ENCODE data around the gene ZNF280B. TPM values are rescaled to one million over a fixed set of nuclear protein-coding genes. Genes with fewer than 3 reads are reported as not detected.
"Not testable (repeated sequence)": the region's sequence is repeated elsewhere in the genome, so short reads cannot be mapped to it uniquely, and the experiment has no call there.

The ZNF280B gene
- total and polyA plus RNA-seq, 10 of the 15 experiments (the other 5 are each of a cell fraction or from before 2014, with no cell fraction given): 0.28 to 2.2 (median 1.1) TPM

- CTCF ChIA-PET: interaction anchor here (0.7 kb wide), 1 partner anchor 129 kb away, joined by 3 read pairs; no protein-coding TSS in a partner anchor
- FAIRE-seq (no peak), DNase-seq (ENCODE audit: low read depth, low spot score) (no peak), ATAC-seq (no peak)
- H3K27me3 ChIP-seq (replicated peaks in 1 of 2; ENCODE audit: control insufficient read depth in 2 of 2, insufficient read depth in 2 of 2, low read length in 1 of 2): no peaks in the 10 kb centered on the region
- POLR2A ChIA-PET: no interaction called here
- no peak for TF ChIP-seq BCLAF1 (IDR thresholded peaks at IDR 0.05)
- TF ChIP-seq FOXK2 (IDR thresholded peaks at IDR 0.05): no peak
- no peak for TF ChIP-seq SIX5 (IDR thresholded peaks at IDR 0.05; ENCODE audit: low read depth, low read length, severe bottlenecking)
- no peak for TF ChIP-seq NFYB (IDR thresholded peaks at IDR 0.05; ENCODE audit: insufficient read depth, low read depth, low read length)
- H3K4me3 ChIP-seq: no peak overlapping the region
- peaks cover 9% of the 10 kb centered on the region for H3K4me1 ChIP-seq (ENCODE audit: control insufficient read depth, insufficient read depth, low read length)
- SMC1A ChIA-PET (ENCODE audit: uncharacterized antibody, unreplicated experiment): no interaction called here
- no peaks in the 10 kb centered on the region for H3K79me2 ChIP-seq (ENCODE audit: control insufficient read depth, insufficient read depth, low read length)
- H4K20me1 ChIP-seq (ENCODE audit: control insufficient read depth, insufficient read depth): no peaks in the 10 kb centered on the region
- no peak overlapping the region for H3K27ac ChIP-seq (ENCODE audit: control insufficient read depth, insufficient read depth)
- no peaks in the 10 kb centered on the region for H3K36me3 ChIP-seq (ENCODE audit: control insufficient read depth in 2 of 2, insufficient read depth in 2 of 2, low read length in 1 of 2)
- H2AFZ ChIP-seq (ENCODE audit: control insufficient read depth, low read depth, low read length): no peak overlapping the region
- in situ Hi-C loops (cut with MboI) (no loop called here), intact Hi-C loops (cut with micrococcal nuclease; ENCODE audit: unreplicated experiment) (no loop called here)
- H3K4me2 ChIP-seq (ENCODE audit: control insufficient read depth, insufficient read depth): no peak overlapping the region
- RAD21 ChIA-PET (ENCODE audit: unreplicated experiment): no interaction called here
- BruUV-seq (replicated peaks): no TSS peak
- H3K9me3 ChIP-seq (replicated peaks; ENCODE audit: control insufficient read depth, insufficient read depth, low read length): no peaks in the 10 kb centered on the region
- H3K9ac ChIP-seq (ENCODE audit: control insufficient read depth, insufficient read depth, low read length): no peak overlapping the region
- WGBS (ENCODE audit: insufficient coverage, insufficient replicate concordance, low lambda C conversion rate, missing lambda C conversion rate): 27% methylated on average over 2 of the region's 2 CpGs
Measured at GRCh38 chr22:22446517-22446916, 62.0 kb downstream of the ZNF280B start.

GRCh38 chr22:22444007-22444589 lies 64.4 kb downstream of the ZNF280B start:
- in situ Hi-C loops (cut with MboI); POLR2A ChIA-PET; H3K27me3 ChIP-seq (replicated peaks in 1 of 2; ENCODE audit: control insufficient read depth in 2 of 2, insufficient read depth in 2 of 2, low read length in 1 of 2); intact Hi-C loops (cut with micrococcal nuclease; ENCODE audit: unreplicated experiment); BruUV-seq (replicated peaks); H2AFZ ChIP-seq (ENCODE audit: control insufficient read depth, low read depth, low read length); H3K36me3 ChIP-seq (ENCODE audit: control insufficient read depth in 2 of 2, insufficient read depth in 2 of 2, low read length in 1 of 2); H3K27ac ChIP-seq (ENCODE audit: control insufficient read depth, insufficient read depth); CTCF ChIA-PET; H3K4me2 ChIP-seq (ENCODE audit: control insufficient read depth, insufficient read depth); H3K9ac ChIP-seq (ENCODE audit: control insufficient read depth, insufficient read depth, low read length); FAIRE-seq; H3K79me2 ChIP-seq (ENCODE audit: control insufficient read depth, insufficient read depth, low read length); H4K20me1 ChIP-seq (ENCODE audit: control insufficient read depth, insufficient read depth); H3K4me1 ChIP-seq (ENCODE audit: control insufficient read depth, insufficient read depth, low read length); DNase-seq (ENCODE audit: low read depth, low spot score); SMC1A ChIA-PET (ENCODE audit: uncharacterized antibody, unreplicated experiment); H3K4me3 ChIP-seq; ATAC-seq; H3K9me3 ChIP-seq (replicated peaks; ENCODE audit: control insufficient read depth, insufficient read depth, low read length); RAD21 ChIA-PET (ENCODE audit: unreplicated experiment): not testable (repeated sequence)
- WGBS (ENCODE audit: insufficient coverage, insufficient replicate concordance, low lambda C conversion rate, missing lambda C conversion rate): 67% methylated on average over 5 of the region's 5 CpGs

Data from GM12878 (cell line).